DOHH2 (cell line): ENCODE results near the gene CCDC66.

Source experiments
- H3F3A ChIP-seq: fragments of 200-600 bp; sonication (generic), shearing (Covaris generic); 2 replicates; pipeline ENCODE4 v1.6.0; 2016; ENCODE audit warnings: antibody characterized with exemption, mild to moderate bottlenecking; ENCODE audit not compliant: control insufficient read depth, insufficient read depth
- H3K27ac ChIP-seq: fragments of 200-600 bp; sonication (generic); 2 replicates; pipeline ENCODE4 v1.5.1; 2014; ENCODE audit warnings: low read depth, mild to moderate bottlenecking, low read length, moderate library complexity
- H3K27me3 ChIP-seq: fragments of 200-600 bp; sonication (generic); 2 replicates; pipeline ENCODE4 v1.6.1; 2014; ENCODE audit warnings: mild to moderate bottlenecking, low read length, mixed read lengths; ENCODE audit not compliant: control insufficient read depth
- H3K36me3 ChIP-seq: fragments of 200-600 bp; sonication (generic); 2 replicates; pipeline ENCODE4 v1.6.1; 2014; ENCODE audit warnings: mild to moderate bottlenecking, low read length, moderate library complexity, mixed read lengths; ENCODE audit not compliant: control insufficient read depth
- H3K4me1 ChIP-seq: fragments of 200-600 bp; sonication (generic); 2 replicates; pipeline ENCODE4 v1.6.1; 2014; ENCODE audit warnings: mild to moderate bottlenecking, low read length, mixed read lengths; ENCODE audit not compliant: control insufficient read depth
- H3K4me2 ChIP-seq: fragments of 200-600 bp; sonication (generic); 2 replicates; pipeline ENCODE4 v1.6.0; 2014; ENCODE audit warnings: mild to moderate bottlenecking, low read length, moderate library complexity
- H3K4me3 ChIP-seq: fragments of 200-600 bp; sonication (generic); 2 replicates; pipeline ENCODE4 v1.5.1; 2014; ENCODE audit warnings: mild to moderate bottlenecking, low read length, mixed read lengths
- H3K79me2 ChIP-seq: fragments of 200-600 bp; sonication (generic); 2 replicates; pipeline ENCODE4 v1.6.1; 2014; ENCODE audit warnings: mild to moderate bottlenecking, low read length, mixed read lengths; ENCODE audit not compliant: control insufficient read depth
- H3K9me2 ChIP-seq: fragments of 200-600 bp; sonication (generic); replicated peaks from 2 replicates; pipeline ENCODE4 v1.6.1; 2014; ENCODE audit warnings: mild to moderate bottlenecking, low read length, mixed read lengths; ENCODE audit not compliant: control insufficient read depth
- H3K9me3 ChIP-seq: fragments of 200-600 bp; sonication (generic); 2 replicates; pipeline ENCODE4 v1.6.1; 2014; ENCODE audit warnings: antibody characterized with exemption, low read length, mixed read lengths; ENCODE audit not compliant: control insufficient read depth, insufficient read depth
- H4K20me1 ChIP-seq: fragments of 200-600 bp; sonication (generic); 2 replicates; pipeline ENCODE4 v1.6.0; 2014; ENCODE audit warnings: low read depth, mild to moderate bottlenecking, antibody characterized with exemption, low read length, moderate library complexity; ENCODE audit not compliant: control insufficient read depth, insufficient read depth
- CTCF ChIP-seq: fragments of 200-600 bp; sonication (generic); IDR thresholded peaks from one replicate; pipeline ENCODE4 v1.5.1; 2014; ENCODE audit warnings: antibody characterized with exemption, mild to moderate bottlenecking, low read depth, low read length; ENCODE audit not compliant: poor library complexity, severe bottlenecking
- EZH2phosphoT487 ChIP-seq: fragments of 200-600 bp; sonication (generic); IDR thresholded peaks from 2 replicates; pipeline ENCODE4 v1.6.1; 2017; ENCODE audit warnings: borderline replicate concordance, mild to moderate bottlenecking, antibody characterized with exemption, low read length, moderate library complexity, mixed read lengths

CCDC66 gene

GRCh38 chr3:56590814-56591213 is 33.8 kb downstream of the CCDC66 start:
- no peaks in the 10 kb centered on the region for H3K9me2 ChIP-seq
- H3K27ac ChIP-seq, result no peak overlapping the region
- no peaks in the 10 kb centered on the region for H3F3A ChIP-seq
- H3K27me3 ChIP-seq, result no peaks in the 10 kb centered on the region
- H3K79me2 ChIP-seq, result no peaks in the 10 kb centered on the region
- no peak overlapping the region for H3K4me3 ChIP-seq
- H3K4me1 ChIP-seq, result no peaks in the 10 kb centered on the region
- TF ChIP-seq CTCF (no peak), EZH2phosphoT487 (no peak)
- no peak overlapping the region for H3K4me2 ChIP-seq
- H3K36me3 ChIP-seq, result peaks cover 17% of the 10 kb centered on the region
- H4K20me1 ChIP-seq, result no peaks in the 10 kb centered on the region
- H3K9me3 ChIP-seq, result no peaks in the 10 kb centered on the region

GRCh38 chr3:56591262-56591661 is 34.3 kb downstream of the CCDC66 start:
- TF ChIP-seq CTCF (no peak), EZH2phosphoT487 (no peak)
- no peaks in the 10 kb centered on the region for H3F3A ChIP-seq
- H3K27ac ChIP-seq, result no peak overlapping the region
- no peak overlapping the region for H3K4me2 ChIP-seq
- H3K4me3 ChIP-seq, result no peak overlapping the region
- H4K20me1 ChIP-seq, result no peaks in the 10 kb centered on the region
- no peaks in the 10 kb centered on the region for H3K79me2 ChIP-seq
- H3K9me2 ChIP-seq, result no peaks in the 10 kb centered on the region
- peaks cover 21% of the 10 kb centered on the region for H3K36me3 ChIP-seq
- H3K9me3 ChIP-seq, result no peaks in the 10 kb centered on the region
- H3K27me3 ChIP-seq, result no peaks in the 10 kb centered on the region
- H3K4me1 ChIP-seq, result no peaks in the 10 kb centered on the region

- H3K4me1 ChIP-seq, result no peaks in the 10 kb centered on the region
- no peaks in the 10 kb centered on the region for H4K20me1 ChIP-seq
- no peaks in the 10 kb centered on the region for H3K27me3 ChIP-seq
- no peaks in the 10 kb centered on the region for H3F3A ChIP-seq
- H3K36me3 ChIP-seq, result peaks cover 40% of the 10 kb centered on the region
- no peaks in the 10 kb centered on the region for H3K9me2 ChIP-seq
- peaks cover 5% of the 10 kb centered on the region; the same call in 1 of the 2 replicates for H3K79me2 ChIP-seq
- TF ChIP-seq CTCF, result no peak
- TF ChIP-seq EZH2phosphoT487, result no peak
- no peak overlapping the region for H3K4me3 ChIP-seq
- H3K9me3 ChIP-seq, result no peaks in the 10 kb centered on the region
- H3K4me2 ChIP-seq, result no peak overlapping the region
- H3K27ac ChIP-seq, result no peak overlapping the region
These were observed 36.6 kb downstream of the CCDC66 start for GRCh38 chr3:56593455-56594158.
